ENCODE results near the gene COMMD9. TPM values are rescaled to one million over a fixed set of nuclear protein-coding genes. Genes with fewer than 3 reads are reported as not detected.

COMMD9 gene
- total and polyA plus RNA-seq, 2 of the 8 experiments (the other 6 are each of a cell fraction or from before 2014, with no cell fraction given) = 42.5 to 49.1 TPM

DNA sequence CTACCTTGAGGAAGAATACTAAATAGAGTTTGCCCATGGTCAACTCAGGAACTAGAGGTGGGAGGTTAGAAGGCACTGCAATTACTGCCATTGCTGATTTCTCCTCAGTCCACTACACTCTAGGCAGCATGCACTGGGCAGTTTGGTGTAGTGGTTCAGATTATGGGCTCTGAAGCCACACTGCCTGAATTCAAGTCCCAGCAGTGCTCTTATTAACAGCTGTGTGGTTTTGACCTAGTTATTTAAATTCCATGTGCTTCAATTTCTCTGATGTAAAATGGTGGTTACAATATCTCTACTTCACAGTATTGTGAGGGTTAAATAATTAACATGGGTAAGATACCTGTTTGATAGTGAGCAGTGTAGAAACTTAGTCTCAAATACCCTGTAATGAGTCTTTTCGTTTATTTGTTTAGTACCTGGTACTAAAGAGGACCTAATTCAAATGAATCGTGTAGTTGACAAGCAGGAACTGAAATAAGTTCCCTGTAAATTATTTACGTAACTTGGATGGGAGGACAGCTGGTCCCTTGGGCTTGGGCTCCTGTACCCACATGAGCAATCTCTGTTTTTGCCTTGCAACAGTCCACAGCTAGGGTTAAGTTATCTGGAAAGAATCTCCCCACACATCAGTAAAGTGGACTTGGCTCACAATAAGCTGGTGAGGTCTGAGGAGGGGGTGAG is 24.7 kb upstream of the COMMD9 start:
- no peak for DNase-seq (ENCODE audit: low read depth in 1 of 2, low spot score in 2 of 2)
- Histone ChIP-seq H3K23ac (ENCODE audit: insufficient read length) (no peak overlapping the region), H3K27ac (ENCODE audit: low read depth, low read length) (no peak overlapping the region), H3K79me2 (ENCODE audit: control insufficient read depth in 1 of 2, insufficient read depth in 2 of 2, low read length in 2 of 2) (no peaks in the 10 kb centered on the region), H4K5ac (ENCODE audit: insufficient read length, low read depth, low read length) (no peak overlapping the region), H3K23me2 (ENCODE audit: low read depth, low read length) (peaks cover 3% of the 10 kb centered on the region; the same call in 1 of the 2 replicates), H3K27me3 (replicated peaks in 1 of 4; ENCODE audit: control insufficient read depth in 3 of 4, extremely low read depth in 1 of 4, insufficient read depth in 3 of 4, low read length in 3 of 4) (no peaks in the 10 kb centered on the region), H3K36me3 (ENCODE audit: control insufficient read depth in 2 of 4, insufficient read depth in 4 of 4, low read length in 3 of 4) (no peaks in the 10 kb centered on the region), H4K91ac (replicated peaks; ENCODE audit: insufficient read length, low read length) (no peak overlapping the region), H3K4me2 (ENCODE audit: insufficient read depth in 1 of 2, low read depth in 2 of 2, low read length in 2 of 2) (no peak overlapping the region), H3K4me1 (replicated peaks in 1 of 4; ENCODE audit: control insufficient read depth in 3 of 4, insufficient read depth in 4 of 4, low read length in 3 of 4) (no peaks in the 10 kb centered on the region; a peak in 1 of 7 replicates), H2BK20ac (ENCODE audit: low read length) (no peak overlapping the region), H2AFZ (ENCODE audit: low read length) (no peak overlapping the region), H2BK15ac (ENCODE audit: low read length) (no peak overlapping the region), H2AK5ac (ENCODE audit: low read depth, low read length) (no peak overlapping the region), H2BK12ac (ENCODE audit: low read depth, low read length) (no peak overlapping the region), H3K4ac (replicated peaks; ENCODE audit: insufficient read length, low read depth, low read length) (no peak overlapping the region), H2BK120ac (replicated peaks; ENCODE audit: low read depth, low read length) (no peak overlapping the region), H3K9me3 (ENCODE audit: insufficient read depth in 2 of 2, low read depth in 1 of 2, low read length in 1 of 2) (no peaks in the 10 kb centered on the region), H4K8ac (ENCODE audit: extremely low read depth, insufficient read depth, low read length) (no peak overlapping the region), H4K20me1 (replicated peaks in 1 of 2; ENCODE audit: control insufficient read depth in 1 of 2, insufficient read depth in 2 of 2, low read length in 2 of 2) (no peaks in the 10 kb centered on the region), H3K56ac (replicated peaks; ENCODE audit: insufficient read length, low read depth, low read length) (no peak overlapping the region), H3K18ac (ENCODE audit: extremely low read depth, low read length) (no peak overlapping the region), H2BK5ac (ENCODE audit: low read depth, low read length) (no peak overlapping the region), H3K9ac (replicated peaks in 1 of 4; ENCODE audit: extremely low read depth in 1 of 4, low read depth in 3 of 4, low read length in 3 of 4) (no peak overlapping the region), H3K4me3 (ENCODE audit: extremely low read depth in 1 of 4, insufficient read depth in 2 of 4, low read depth in 3 of 4, low read length in 4 of 4) (no peak overlapping the region), H3K79me1 (ENCODE audit: low read depth, low read length) (no peaks in the 10 kb centered on the region), H3K14ac (ENCODE audit: insufficient read length) (no peak overlapping the region)
- POLR2A ChIA-PET (ENCODE audit: partially characterized antibody) = no interaction called here
- CTCF ChIA-PET (ENCODE audit: partially characterized antibody) = interaction anchor here (0.5 to 2.1 kb wide), 3 partner anchors 164 to 1424 kb away, joined by 3 to 7 read pairs (median 4); no protein-coding TSS in a partner anchor
- FAIRE-seq = no peak
- 89% methylated on average over 3 of the region's 3 CpGs; no CpG with 5 or more reads in 1 of the 2 experiments for WGBS, 2 experiments (ENCODE audit: extremely low coverage in 1 of 2, insufficient coverage in 1 of 2, insufficient read length in 1 of 2, insufficient replicate concordance in 2 of 2, low coverage in 1 of 2, low lambda C conversion rate in 2 of 2, missing lambda C conversion rate in 1 of 2)
- no peak for TF ChIP-seq SP2 (IDR thresholded peaks at IDR 0.05; ENCODE audit: low read length)
- no peak for TF ChIP-seq KDM4A (IDR thresholded peaks at IDR 0.05; ENCODE audit: low read depth, low read length, severe bottlenecking)
- no peak for TF ChIP-seq RNF2 (IDR thresholded peaks at IDR 0.05; ENCODE audit: borderline replicate concordance, low read depth, low read length, missing control alignments, poor library complexity, severe bottlenecking)
- TF ChIP-seq NRF1 (IDR thresholded peaks at IDR 0.05; ENCODE audit: low read depth, low read length) = no peak
- TF ChIP-seq SP1 (IDR thresholded peaks at IDR 0.05; ENCODE audit: low read depth, low read length) = no peak
- TF ChIP-seq CBX5 (IDR thresholded peaks at IDR 0.05; ENCODE audit: low read depth, low read length) = no peak
- no peak for TF ChIP-seq JUND (IDR thresholded peaks at IDR 0.05; ENCODE audit: low read length)
- TF ChIP-seq BACH1 (IDR thresholded peaks at IDR 0.05; ENCODE audit: low read length) = no peak
- TF ChIP-seq SAP30 (IDR thresholded peaks at IDR 0.05; ENCODE audit: insufficient read depth, insufficient replicate concordance, low read length) = no peak
- no peak for TF ChIP-seq BRCA1 (IDR thresholded peaks at IDR 0.05; ENCODE audit: low read depth, low read length)
- TF ChIP-seq TCF12 (IDR thresholded peaks at IDR 0.05; ENCODE audit: low read depth, low read length) = no peak
- no peak for TF ChIP-seq HDAC6 (IDR thresholded peaks at IDR 0.05; ENCODE audit: low read depth, low read length)

Data from H1 (cell line).